HG02588 (cell line): Measurements from ENCODE around the gene OXSR1.
"Not testable (repeated sequence)": the region's sequence is repeated elsewhere in the genome, so short reads cannot be mapped to it uniquely, and the experiment has no call there.

Experiments
- ATAC-seq: cut with Tn5 transposase; IDR thresholded peaks from one replicate; pipeline ENCODE4 v1.9.1; 2021; ENCODE audit warnings: mild to moderate bottlenecking, moderate library complexity; ENCODE audit not compliant: unreplicated experiment

Gene OXSR1

DNA sequence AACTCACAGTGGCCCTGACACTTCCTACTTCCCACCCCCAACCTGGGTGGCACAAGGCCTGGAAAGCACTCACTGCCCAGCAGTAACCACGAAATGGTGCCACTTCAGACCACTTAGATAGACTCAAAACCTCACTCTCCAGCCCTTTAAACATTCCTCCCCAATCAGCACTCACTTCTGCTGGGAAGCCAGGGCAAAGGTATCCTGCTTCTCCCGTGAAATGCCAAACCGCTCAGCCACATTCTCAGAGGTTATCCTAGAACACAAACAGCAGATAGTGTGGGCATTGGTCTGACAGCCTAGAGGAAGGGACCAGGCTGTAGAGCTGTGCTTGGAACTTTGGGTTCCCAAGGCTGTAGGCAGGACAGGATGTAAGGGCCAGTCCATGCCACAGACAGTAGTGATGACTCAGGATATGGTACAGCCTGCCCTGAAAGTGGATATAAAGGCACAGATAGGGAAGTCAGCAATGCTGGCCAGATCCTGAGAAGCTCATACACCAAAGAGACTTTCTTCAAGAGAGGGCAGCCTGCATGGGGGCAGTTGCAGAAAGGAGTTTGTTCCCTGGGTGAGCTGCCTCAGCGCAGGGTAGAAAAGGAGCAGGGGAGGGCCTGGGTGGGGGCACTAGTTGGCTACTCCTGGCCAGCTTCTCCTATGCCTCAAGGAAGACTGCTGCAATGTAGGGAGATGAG lies 37.6 kb upstream of the OXSR1 start:
- no peak for ATAC-seq

DNA sequence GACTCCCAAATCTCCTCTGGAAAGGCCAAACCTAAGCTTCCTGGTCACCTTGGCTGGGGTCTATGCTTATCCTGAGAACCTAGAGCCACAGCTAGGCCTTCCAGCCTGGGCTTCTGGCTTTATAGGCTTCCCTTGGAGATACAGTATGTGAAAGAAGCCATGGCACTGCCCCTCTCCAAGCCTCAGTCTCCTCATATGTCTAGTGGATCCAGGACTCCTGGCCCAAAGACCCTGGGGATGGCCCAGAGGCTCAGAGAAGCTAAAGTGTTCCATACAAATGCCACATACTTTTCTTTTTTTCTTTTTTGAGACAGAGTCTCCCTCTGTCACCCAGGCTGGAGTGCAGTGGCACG lies 37.1 kb upstream of the OXSR1 start:
- ATAC-seq: no peak

DNA sequence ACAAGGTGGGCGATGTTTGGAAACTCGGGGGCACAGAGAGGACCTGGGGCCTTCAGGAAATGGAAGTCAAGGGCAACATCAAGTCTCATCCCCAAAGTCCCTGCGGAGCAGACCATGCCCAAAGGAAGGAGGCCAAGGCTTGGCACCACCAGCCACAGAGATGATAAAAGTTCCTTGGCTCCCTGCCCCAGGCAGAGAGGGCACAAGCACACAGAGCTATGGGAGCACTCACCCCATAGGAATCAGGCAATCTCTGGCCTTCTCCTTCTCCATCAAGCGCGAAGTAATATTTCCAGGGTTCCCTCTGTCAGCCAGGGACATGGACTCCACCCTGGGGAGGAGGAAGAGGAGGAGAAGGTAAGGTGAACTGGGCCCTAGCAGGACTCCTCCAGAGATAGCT lies 36.3 kb upstream of the OXSR1 start:
- no peak for ATAC-seq

DNA sequence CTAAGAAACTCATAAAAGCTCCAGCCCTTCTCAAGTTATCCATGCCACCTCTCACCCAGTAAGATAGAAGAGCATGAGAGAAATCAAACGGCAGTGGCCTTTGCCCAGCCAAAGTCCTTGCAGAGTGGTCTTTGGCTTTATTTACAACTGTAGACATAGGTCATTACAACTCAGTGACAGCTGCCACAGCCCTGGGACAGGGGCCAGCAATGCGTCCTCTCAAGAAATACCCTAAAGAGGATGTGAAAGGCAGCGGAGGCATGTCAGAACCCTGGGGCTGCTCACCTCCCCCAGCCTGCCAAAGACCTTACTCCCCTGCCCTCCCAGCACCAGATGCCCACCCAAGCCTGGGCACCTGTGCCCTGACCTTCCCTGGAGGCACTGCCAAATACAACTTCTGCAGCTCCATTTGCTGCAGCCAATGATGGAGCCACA lies 34.7 kb upstream of the OXSR1 start:
- ATAC-seq: no peak

DNA sequence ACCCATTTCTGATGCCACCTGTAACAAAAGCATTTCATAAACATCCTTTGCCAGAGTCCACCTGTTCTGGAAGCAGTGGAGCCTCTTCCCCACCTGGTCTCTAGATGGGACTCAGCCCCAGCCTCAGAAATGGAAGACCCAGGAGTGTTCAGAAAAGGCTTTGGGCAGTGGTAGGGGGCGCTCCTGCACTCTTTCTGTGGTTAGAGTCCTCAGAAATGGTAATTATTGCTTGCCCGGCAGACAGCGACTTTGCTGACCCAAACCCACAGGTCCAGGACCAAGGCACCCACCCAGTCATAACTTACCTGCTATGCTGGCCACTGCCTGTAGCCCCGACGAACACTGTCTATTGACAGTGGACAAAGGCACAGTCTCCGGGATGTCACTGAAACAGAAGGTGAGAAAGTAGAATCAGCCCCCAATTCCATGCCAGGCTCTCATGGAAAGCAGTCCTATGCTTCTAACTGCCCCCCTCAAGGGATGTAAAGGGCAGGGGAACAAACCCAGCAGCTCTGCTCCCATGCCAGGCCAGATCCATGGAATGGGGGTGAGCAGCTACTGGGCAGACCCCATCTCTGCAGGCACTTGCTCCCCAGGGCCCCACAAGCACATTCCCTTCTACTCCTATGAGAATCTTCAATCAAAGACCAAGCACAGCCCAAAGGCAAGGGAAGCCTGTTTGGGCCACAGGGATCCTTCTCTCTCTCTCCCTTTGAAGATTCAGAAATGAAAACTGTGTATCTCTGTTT lies 33.5 kb upstream of the OXSR1 start:
- no peak for ATAC-seq

DNA sequence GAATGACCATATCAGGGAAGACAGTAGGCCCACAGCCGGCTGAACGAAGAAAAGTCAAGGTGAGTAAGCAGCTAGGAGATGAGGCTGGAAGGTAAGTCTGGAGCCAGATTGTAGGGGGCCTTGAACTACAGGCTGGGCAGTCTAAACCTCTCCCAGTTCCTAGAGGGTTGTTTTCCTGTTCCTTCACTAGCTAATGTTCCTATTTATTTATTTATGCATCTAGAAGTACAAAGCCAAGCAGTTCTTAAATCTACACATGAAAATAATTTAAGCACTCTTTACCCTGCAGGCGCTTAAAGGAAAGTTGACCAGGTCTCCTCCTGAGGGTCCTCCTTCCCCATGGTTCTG lies 32.2 kb upstream of the OXSR1 start:
- ATAC-seq: no peak

DNA sequence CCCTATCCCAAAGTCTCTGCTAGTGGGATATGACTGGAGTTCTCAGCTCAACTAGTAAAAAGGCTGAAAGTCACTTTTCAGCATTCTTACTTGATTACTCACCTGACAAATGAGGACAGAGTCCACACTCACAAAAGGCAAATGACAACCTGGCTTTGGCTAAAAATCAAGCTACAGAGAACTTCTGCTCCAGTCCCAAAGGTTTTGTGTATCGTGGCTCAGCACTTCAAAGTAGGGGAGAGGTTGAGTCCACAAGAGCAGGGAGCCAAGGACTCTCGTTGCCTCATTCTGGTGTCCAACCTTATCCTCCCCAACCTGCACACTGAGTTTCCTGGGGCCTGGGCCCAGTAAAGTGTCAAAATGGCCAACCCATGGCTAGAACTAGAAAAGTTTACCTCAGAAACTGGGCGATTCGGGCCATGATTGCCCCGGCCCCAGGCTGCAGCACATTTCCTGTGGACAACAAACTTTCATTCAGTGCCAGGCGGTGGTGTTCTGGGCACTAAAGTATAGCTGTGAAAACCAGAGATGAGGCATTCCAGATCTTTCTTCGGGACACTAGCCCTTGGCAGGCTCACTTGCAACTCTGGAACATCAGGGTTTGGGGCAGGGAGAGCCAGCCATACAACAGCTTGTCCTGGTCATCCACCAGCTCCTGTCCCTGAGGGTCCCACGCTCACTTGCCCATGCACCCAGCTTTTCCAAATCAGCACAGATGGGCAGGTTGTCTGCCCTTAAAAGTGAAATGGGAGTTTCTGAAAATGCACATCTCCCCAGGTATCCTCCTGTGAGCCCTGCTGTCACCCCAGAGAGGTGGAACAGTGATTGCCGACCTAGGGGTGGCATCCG lies 31.6 kb upstream of the OXSR1 start:
- ATAC-seq: no peak

DNA sequence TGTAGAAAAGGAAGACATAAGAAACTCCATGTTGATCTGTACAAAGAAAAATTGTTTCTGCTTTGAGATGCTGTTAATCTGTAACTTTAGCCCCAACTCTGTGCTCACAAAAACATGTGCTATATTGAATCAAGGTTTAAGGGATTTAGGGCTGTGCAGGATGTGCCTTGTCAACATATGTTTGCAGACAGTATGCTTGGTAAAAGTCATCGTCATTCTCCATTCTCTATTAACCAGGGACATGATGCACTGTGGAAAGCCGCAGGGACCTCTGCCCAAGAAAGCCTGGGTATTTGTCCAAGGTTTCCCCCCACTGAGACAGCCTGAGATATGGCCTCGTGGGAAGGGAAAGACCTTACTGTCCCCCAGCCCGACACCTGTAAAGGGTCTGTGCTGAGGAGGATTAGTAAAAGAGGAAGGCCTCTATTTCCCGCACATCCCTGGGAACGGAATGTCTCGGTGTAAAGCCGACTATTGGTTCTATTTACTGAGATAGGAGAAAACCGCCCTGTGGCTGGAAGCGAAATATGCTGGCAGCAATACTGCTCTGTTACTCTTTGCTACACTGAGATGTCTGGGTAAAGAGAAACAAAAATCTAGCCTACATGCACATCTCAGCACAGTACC lies 30.7 kb upstream of the OXSR1 start:
- ATAC-seq: not testable (repeated sequence)

DNA sequence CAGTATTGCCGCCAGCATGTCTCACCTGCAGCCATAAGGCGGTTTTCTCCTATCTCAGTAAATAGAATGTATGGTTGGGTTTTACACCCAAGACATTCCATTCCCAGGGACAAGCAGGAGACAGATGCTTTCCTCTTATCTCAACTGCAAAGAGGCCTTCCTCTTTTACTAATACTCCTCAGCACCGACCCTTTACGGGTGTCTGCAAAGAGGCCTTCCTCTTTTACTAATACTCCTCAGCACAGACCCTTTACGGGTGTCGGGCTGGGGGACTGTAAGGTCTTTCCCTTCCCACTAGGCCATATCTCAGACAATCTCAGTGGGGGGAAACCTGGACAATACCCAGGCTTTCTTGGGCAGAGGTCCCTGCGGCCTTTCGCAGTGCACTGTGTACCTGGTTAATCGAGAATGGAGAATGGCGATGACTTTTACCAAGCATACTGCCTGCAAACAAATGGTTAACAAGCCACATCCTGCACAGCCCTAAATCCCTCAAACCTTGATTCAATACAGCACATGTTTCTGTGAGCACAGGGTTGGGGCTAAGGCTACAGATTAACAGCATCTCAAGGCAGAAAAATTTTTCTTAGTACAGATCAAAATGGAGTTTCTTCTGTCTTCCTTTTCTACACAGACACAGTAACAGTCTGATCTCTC lies 29.6 kb upstream of the OXSR1 start:
- not testable (repeated sequence) for ATAC-seq

DNA sequence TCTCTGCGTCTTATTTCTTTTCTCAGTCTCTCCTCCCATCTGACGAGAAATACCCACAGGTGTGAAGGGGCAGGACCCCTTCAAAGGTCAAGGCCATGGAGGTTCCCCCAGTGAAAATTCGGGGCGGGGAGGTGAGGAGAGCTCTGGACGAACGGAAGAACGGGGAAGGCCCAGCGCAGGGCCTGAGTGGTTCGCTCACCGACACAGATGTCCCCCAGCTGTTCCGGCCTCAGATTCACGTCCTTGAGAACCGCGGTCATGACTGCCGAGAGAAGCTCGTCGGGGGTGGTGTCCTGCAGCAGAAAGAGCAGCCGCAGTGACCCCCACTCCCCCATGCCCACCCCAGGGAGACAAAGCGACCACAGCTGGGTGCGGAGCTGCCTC lies 29.0 kb upstream of the OXSR1 start:
- no peak for ATAC-seq

DNA sequence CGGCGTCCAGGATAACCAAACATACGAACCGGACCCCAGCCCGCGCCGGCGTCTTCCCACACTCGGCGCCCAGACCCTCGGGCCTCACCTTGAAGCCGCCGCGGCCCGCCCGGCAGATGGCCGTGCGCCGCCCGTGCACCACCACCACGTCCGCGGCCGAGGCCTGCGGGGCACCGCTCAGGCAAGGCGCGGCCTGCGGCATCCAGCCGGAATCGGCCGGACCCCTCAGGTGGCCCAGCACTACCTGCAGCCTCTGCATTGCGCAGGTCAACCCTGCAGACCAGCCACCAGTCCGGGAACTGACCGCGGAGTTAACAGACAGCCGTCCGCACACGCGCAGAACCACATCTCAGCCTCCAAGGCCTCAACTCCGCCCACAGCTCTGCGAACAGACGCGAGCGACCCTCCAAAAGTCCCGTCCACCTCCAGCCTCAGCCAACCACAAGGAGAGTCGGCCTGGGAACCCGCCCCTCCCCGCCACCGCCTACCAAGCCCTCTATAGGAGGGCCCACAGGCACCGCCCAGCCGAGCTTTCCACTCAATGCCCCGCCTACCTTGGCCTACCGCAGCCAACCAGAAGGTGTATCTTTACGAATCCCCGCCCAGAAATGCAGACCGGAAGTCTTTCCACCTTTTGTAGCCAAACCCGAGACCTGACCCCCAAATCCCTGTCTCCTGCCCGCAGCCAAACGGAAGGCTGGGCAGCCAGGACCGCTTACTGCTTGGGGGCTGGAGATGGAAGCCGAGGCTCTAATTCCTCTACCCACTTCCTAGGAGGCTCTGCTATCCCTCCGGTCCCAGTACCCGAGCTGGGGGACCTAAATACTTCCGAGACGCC lies 28.3 kb upstream of the OXSR1 start, which contains the start of gene ACAA1:
ACAA1 (minus strand) TSS at position 351 of the 838 bp plus-strand sequence; CDS start at position 259, 92 bp downstream.
- ATAC-seq: peak; percentile 89

DNA sequence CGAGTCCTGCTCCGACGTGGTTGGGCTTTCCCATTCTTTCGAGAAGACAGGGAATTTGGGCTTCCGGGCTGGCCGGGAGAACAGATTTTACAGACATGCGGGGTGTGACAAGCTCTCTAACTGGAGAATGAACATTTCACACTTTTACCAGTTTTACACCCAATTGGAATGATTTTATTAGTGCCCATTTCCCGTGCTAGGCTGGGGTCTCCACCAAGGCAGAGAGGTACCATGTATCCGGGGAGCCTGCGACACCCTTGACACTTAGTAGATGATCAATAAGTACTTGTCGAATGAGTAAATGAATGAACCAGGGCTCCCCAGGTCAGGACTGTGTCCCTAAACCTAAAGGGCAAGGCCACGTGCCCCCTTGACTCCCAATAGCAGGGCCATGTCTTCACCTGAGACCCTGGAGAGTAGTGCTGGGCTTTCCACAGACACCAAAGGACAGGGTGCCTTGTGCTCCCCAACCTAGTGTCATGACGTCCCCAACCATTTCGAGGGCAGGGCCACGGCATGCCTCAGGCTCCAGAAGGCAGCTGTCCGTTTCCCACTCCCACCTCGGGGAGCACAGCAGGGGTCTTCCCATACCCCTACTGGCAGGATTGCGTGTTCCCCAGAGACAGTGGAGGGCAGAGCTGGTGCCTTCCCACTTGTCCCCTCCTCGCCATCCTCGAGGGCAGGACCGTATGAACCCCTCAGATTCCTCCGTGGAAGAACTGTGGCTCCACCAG lies 27.6 kb upstream of the OXSR1 start:
- ATAC-seq: no peak

DNA sequence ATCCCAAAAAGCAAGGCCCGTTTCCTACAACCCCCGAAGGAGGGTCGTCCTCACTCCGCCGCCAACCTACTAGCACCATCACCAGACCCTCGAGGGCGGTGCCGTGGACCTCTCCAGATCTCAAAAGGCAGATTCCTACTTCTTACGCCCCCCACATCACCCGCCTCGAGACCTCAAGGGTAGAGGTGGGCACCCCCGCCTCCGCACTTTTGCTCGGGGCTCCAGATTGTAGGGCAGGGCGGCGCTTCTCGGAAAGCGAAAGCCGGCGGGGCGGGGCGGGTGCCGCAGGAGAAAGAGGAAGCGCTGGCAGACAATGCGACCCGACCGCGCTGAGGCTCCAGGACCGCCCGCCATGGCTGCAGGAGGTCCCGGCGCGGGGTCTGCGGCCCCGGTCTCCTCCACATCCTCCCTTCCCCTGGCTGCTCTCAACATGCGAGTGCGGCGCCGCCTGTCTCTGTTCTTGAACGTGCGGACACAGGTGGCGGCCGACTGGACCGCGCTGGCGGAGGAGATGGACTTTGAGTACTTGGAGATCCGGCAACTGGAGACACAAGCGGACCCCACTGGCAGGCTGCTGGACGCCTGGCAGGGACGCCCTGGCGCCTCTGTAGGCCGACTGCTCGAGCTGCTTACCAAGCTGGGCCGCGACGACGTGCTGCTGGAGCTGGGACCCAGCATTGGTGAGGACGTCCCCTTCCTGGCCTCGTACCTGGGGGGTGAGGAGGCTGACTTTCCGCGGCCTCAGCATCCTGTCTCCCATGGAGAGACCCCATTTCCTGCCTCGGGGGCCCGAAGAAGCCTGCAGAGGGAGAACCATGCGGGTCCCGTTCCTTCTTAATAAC lies 26.8 kb upstream of the OXSR1 start, which contains the start of gene MYD88:
MYD88 (plus strand) TSS at position 313 of the 842 bp plus-strand sequence; CDS start at position 353, 40 bp downstream.
- peak; percentile 44 for ATAC-seq

DNA sequence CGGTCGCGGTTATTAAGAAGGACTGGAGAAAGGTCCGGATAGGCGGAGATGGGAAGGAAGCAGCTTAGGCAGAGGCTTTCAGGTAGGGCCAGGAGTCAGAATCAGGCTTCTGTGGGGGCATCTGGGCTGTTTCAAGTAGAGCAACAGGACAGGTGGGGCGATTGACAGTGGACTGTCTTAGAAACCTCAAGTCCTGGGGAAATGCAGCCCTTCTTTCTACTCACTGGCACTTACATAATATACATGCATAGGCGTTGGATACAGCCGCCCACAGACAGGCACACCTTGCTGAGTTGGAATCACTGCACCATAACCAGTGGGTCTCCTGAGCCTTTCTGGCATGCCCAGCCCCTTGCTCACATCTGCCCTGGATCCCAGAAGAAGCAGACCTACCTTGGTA lies 26.1 kb upstream of the OXSR1 start:
- no peak for ATAC-seq

DNA sequence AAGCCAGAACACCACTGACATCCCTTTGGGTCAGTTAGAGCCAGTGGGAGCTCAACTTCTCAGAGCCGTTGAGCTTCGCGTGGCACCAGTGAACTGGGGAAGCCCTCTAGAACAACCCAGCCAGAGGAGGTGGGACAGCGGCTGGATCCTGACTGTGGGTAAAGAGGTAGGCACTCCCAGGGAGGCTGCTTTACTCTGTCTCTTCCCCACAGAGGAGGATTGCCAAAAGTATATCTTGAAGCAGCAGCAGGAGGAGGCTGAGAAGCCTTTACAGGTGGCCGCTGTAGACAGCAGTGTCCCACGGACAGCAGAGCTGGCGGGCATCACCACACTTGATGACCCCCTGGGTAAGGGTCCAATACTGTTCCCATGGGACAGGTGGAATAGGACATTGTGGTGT lies 25.7 kb upstream of the OXSR1 start:
- ATAC-seq: no peak

DNA sequence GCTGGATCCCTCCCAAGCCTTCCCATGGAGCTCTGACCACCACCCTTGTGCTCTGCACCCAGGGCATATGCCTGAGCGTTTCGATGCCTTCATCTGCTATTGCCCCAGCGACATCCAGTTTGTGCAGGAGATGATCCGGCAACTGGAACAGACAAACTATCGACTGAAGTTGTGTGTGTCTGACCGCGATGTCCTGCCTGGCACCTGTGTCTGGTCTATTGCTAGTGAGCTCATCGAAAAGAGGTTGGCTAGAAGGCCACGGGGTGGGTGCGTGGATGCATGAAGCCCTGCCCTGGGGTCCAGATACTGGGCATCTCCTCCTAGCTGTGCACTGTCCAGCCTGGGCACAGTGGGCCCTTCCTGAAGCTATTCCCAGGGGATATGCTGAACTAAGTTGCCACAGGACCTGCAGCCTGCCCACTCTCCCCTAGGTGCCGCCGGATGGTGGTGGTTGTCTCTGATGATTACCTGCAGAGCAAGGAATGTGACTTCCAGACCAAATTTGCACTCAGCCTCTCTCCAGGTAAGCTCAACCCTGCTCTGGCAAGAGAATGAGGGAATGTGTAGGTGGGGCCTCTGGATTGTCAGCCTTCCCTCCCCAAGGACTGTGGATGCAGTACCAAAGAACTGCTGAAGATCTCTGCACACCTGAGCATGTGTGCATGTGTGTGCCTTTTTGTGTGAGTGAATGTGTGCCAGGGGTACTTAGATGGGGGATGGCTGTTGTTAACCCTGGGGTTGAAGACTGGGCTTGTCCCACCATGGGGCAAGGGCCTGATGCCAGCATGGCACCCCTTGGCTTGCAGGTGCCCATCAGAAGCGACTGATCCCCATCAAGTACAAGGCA lies 24.8 kb upstream of the OXSR1 start:
- no peak for ATAC-seq
